K562 (cell line): ENCODE measurements around the gene VRK3. TPM values are rescaled to one million over a fixed set of nuclear protein-coding genes. Genes with fewer than 3 reads are reported as not detected.

ENCODE experiments used
- ASH1L ChIP-seq: fragments of 450-650 bp; IDR thresholded peaks from 2 replicates; pipeline ENCODE4 v1.6.1; 2018; ENCODE audit warnings: borderline replicate concordance, mild to moderate bottlenecking, low read depth; ENCODE audit not compliant: partially characterized antibody
- HCFC1 ChIP-seq: IDR thresholded peaks from 2 replicates; pipeline ENCODE4 v1.6.1; 2012; ENCODE audit warnings: low read depth, low read length, improper control_type of control experiment
- HNRNPLL ChIP-seq: fragments of 200-400 bp; formaldehyde crosslinking; IDR thresholded peaks from 2 replicates; pipeline ENCODE4 v1.6.1; 2017; ENCODE audit warnings: low read length, low read depth, mild to moderate bottlenecking; ENCODE audit not compliant: poor library complexity, severe bottlenecking
- KDM2B ChIP-seq: fragments of 250-450 bp; sonication (Bioruptor Pico); IDR thresholded peaks from 2 replicates; pipeline ENCODE4 v1.8.0; 2021; ENCODE audit warnings: mild to moderate bottlenecking, moderate library complexity
- MCM7 ChIP-seq, 2 experiments: fragments of 450-650 bp; IDR thresholded peaks; 2 replicates each; pipeline ENCODE4 v1.6.1; 2016 to 2018
- SAFB2 ChIP-seq: fragments of 200-400 bp; formaldehyde crosslinking; IDR thresholded peaks from 2 replicates; pipeline ENCODE4 v1.6.1; 2018; ENCODE audit warnings: borderline replicate concordance, low read length, low read depth, moderate library complexity; ENCODE audit not compliant: severe bottlenecking
- ZNF444 ChIP-seq: fragments of 250-450 bp; sonication (Bioruptor Pico); IDR thresholded peaks from 2 replicates; pipeline ENCODE4 v1.4.0; 2020; ENCODE audit warnings: mild to moderate bottlenecking, moderate library complexity
- polyA plus RNA-seq, 8 experiments: library from polyadenylated mRNA; depleted of rRNA in 4 of 8; stranded (reverse) in 5 of 8; unstranded in 3 of 8; fragments of >200 nt; fragmentation: Nextera tagmentation in 2 of 8; fragmentation: Illumina TruSeq in 1 of 8; extraction: Ambion mirVana in 2 of 8; extraction: Trizol in 1 of 8; gene quantifications; 2 replicates each; pipeline versions ENCODE4 v1.2.1 to v1.2.3, GENCODE V29; 2011 to 2014; ENCODE audit warnings: inconsistent platforms in 1 of 8, missing spikeins in 1 of 8
- total RNA-seq, 7 experiments: library from RNA; depleted of rRNA in 6 of 7; stranded (reverse); fragments of >200 nt in 6 of 7; fragmentation: Illumina TruSeq in 2 of 7; extraction: Trizol in 2 of 7; gene quantifications; 2 replicates each; pipeline versions ENCODE4 v1.2.1 to v1.2.3, GENCODE V29; 2011 to 2021; ENCODE audit warnings: low replicate concordance in 1 of 7
- TF ChIP-seq, protein P1 (sequence below), 2 experiments: fragments of 450-650 bp; formaldehyde crosslinking in 1 of 2; IDR thresholded peaks; 2 replicates each; pipeline versions ENCODE4 v1.4.0 to v1.6.1; 2014 to 2020; ENCODE audit warnings: mild to moderate bottlenecking in 2 of 2, borderline replicate concordance in 1 of 2, low read depth in 1 of 2
- TF ChIP-seq, protein P2 (sequence below): conservative IDR thresholded peaks from 2 replicates; pipeline ENCODE4 v1.6.1; 2011; ENCODE audit warnings: low read depth, mild to moderate bottlenecking, low read length; ENCODE audit not compliant: control insufficient read depth
- TF ChIP-seq, protein P3 (sequence below): fragments of 200-800 bp; sonication (Bioruptor generic); IDR thresholded peaks from 2 replicates; pipeline ENCODE4 v1.6.1; 2017; ENCODE audit warnings: missing genetic modification characterization, missing compliant biosample characterization

Gene VRK3
- total and polyA plus RNA-seq, 9 of the 15 experiments (the other 6 are each of a cell fraction or from before 2014, with no cell fraction given), result 25.6 to 94.3 (median 42.9) TPM

DNA sequence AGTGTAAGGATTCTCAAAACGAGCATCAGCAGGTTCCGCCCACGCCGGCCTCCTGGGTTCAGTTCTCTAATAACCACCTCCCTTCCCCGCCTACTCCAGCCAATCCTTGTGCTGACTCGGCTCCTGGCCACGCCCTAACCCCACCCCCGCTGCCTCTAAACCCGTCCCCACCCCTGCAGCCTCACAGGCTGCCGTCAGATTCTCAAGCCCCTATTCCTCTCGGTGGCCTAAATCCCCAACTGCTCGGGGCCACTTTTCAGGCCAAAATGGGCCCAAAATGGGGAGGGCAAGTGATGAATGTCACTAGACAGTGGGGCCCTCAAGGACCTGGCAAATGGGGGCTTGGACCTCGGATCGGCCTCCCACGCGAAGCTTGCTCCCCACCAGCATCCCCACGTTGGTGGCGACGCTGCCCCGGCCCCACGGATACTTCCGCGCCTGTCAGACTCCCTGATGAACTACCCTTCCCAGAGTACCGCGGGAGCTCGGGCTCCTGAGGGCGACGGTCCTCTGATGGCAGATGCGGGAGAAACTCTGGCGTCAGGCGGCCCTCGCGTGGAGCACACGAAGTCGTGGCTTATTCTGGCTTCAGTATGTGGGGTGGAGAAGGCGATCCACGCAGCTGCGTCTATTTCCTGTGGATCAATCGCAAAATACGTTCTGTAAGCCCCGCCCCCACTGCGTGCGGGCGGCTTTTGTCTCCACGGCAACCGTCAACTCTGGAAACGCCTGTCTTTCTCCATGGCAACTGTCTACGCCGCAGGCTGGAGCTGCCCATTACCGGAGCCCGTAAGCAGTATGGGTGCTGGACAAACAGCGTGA is 25.4 kb upstream of the VRK3 start (continued):
- TF ChIP-seq, protein P1, sequence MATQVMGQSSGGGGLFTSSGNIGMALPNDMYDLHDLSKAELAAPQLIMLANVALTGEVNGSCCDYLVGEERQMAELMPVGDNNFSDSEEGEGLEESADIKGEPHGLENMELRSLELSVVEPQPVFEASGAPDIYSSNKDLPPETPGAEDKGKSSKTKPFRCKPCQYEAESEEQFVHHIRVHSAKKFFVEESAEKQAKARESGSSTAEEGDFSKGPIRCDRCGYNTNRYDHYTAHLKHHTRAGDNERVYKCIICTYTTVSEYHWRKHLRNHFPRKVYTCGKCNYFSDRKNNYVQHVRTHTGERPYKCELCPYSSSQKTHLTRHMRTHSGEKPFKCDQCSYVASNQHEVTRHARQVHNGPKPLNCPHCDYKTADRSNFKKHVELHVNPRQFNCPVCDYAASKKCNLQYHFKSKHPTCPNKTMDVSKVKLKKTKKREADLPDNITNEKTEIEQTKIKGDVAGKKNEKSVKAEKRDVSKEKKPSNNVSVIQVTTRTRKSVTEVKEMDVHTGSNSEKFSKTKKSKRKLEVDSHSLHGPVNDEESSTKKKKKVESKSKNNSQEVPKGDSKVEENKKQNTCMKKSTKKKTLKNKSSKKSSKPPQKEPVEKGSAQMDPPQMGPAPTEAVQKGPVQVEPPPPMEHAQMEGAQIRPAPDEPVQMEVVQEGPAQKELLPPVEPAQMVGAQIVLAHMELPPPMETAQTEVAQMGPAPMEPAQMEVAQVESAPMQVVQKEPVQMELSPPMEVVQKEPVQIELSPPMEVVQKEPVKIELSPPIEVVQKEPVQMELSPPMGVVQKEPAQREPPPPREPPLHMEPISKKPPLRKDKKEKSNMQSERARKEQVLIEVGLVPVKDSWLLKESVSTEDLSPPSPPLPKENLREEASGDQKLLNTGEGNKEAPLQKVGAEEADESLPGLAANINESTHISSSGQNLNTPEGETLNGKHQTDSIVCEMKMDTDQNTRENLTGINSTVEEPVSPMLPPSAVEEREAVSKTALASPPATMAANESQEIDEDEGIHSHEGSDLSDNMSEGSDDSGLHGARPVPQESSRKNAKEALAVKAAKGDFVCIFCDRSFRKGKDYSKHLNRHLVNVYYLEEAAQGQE (IDR thresholded peaks at IDR 0.05; ENCODE audit: borderline replicate concordance), result peak; percentile 91
- TF ChIP-seq, protein P1 (CRISPR knock-in tag; IDR thresholded peaks at IDR 0.05; ENCODE audit: low read depth), result no peak
- peak; percentile 66 for TF ChIP-seq HNRNPLL
- TF ChIP-seq KDM2B (CRISPR knock-in tag), result no peak
- TF ChIP-seq ASH1L, result no peak
- TF ChIP-seq MCM7 (IDR thresholded peaks at IDR 0.05), result no peak
- TF ChIP-seq SAFB2, result no peak
- TF ChIP-seq ZNF444 (CRISPR knock-in tag), result no peak
- TF ChIP-seq, protein P2, sequence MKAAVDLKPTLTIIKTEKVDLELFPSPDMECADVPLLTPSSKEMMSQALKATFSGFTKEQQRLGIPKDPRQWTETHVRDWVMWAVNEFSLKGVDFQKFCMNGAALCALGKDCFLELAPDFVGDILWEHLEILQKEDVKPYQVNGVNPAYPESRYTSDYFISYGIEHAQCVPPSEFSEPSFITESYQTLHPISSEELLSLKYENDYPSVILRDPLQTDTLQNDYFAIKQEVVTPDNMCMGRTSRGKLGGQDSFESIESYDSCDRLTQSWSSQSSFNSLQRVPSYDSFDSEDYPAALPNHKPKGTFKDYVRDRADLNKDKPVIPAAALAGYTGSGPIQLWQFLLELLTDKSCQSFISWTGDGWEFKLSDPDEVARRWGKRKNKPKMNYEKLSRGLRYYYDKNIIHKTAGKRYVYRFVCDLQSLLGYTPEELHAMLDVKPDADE, result 0 out of 2 replicates have a peak, but pooled peaks have one; percentile 24
- TF ChIP-seq, protein P3, sequence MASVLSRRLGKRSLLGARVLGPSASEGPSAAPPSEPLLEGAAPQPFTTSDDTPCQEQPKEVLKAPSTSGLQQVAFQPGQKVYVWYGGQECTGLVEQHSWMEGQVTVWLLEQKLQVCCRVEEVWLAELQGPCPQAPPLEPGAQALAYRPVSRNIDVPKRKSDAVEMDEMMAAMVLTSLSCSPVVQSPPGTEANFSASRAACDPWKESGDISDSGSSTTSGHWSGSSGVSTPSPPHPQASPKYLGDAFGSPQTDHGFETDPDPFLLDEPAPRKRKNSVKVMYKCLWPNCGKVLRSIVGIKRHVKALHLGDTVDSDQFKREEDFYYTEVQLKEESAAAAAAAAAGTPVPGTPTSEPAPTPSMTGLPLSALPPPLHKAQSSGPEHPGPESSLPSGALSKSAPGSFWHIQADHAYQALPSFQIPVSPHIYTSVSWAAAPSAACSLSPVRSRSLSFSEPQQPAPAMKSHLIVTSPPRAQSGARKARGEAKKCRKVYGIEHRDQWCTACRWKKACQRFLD (CRISPR knock-in tag), result no peak
- peak; percentile 72 for TF ChIP-seq HCFC1
